Skeletal muscle satellite cell (primary cell): ENCODE results near the gene MRPL41.
"Not testable (repeated sequence)": the region's sequence is repeated elsewhere in the genome, so short reads cannot be mapped to it uniquely, and the experiment has no call there.

Source experiments
- H3K27me3 ChIP-seq: 2 replicates; pipeline ENCODE4 v1.7.0; 2013; ENCODE audit warnings: low read length; ENCODE audit not compliant: control insufficient read depth, insufficient read depth
- H3K36me3 ChIP-seq: 2 replicates; pipeline ENCODE4 v1.7.0; 2013; ENCODE audit warnings: mild to moderate bottlenecking, control low read depth, low read length; ENCODE audit not compliant: insufficient read depth
- H3K4me1 ChIP-seq: 2 replicates; pipeline ENCODE4 v1.7.0; 2013; ENCODE audit warnings: low read length; ENCODE audit not compliant: control insufficient read depth, insufficient read depth
- H3K4me2 ChIP-seq: 2 replicates; pipeline ENCODE4 v1.7.0; 2013; ENCODE audit warnings: mild to moderate bottlenecking, low read length
- H3K4me3 ChIP-seq: 2 replicates; pipeline ENCODE4 v1.7.0; 2013; ENCODE audit warnings: low read length
- H3K9ac ChIP-seq: 2 replicates; pipeline ENCODE4 v1.7.0; 2013; ENCODE audit warnings: mild to moderate bottlenecking, low read depth, low read length, moderate library complexity
- H3K9me3 ChIP-seq: replicated peaks from 2 replicates; pipeline ENCODE4 v1.7.0; 2013; ENCODE audit warnings: mild to moderate bottlenecking, control low read depth, low read length

MRPL41 gene

DNA sequence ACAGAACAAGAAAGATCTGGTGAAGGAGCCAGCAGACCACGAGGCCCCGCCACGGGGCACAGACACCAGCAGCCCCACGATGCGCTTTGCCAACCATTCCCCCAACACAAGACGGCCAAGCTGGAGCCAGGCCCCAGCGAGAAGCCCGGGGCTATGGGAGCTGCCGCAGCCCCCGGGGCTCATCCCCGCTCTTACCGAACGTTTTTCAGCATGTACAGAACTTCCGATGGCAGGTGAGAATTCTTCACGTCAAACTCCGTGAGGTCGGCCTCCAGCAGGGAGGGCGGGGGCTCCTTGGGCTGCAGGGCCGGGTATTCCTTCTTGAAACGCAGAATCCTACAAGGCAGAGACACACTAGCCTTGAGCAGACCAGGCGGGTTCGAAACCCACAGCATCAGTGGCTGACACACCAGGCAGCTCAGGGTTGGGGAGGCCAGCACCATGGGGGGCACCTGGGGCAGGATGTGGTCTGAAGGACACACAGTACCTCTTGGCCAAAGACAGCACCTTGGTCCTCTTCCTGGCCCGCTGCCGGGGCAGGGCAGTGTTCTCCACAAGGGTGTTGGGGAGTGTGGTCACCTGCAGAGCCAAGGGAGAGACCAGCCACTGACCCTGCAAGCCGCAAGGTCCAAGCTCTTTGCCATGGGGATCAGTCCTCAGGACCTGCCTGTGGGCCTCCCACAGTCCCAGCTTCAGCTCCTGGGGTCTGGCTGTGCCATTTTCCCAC is 8.3 kb upstream of the MRPL41 start:
- no peaks in the 10 kb centered on the region for H3K36me3 ChIP-seq
- H3K9ac ChIP-seq: no peak overlapping the region
- H3K9me3 ChIP-seq: no peaks in the 10 kb centered on the region
- no peak overlapping the region for H3K4me3 ChIP-seq
- H3K4me2 ChIP-seq: no peak overlapping the region
- peaks cover 16% of the 10 kb centered on the region for H3K4me1 ChIP-seq
- no peaks in the 10 kb centered on the region for H3K27me3 ChIP-seq

DNA sequence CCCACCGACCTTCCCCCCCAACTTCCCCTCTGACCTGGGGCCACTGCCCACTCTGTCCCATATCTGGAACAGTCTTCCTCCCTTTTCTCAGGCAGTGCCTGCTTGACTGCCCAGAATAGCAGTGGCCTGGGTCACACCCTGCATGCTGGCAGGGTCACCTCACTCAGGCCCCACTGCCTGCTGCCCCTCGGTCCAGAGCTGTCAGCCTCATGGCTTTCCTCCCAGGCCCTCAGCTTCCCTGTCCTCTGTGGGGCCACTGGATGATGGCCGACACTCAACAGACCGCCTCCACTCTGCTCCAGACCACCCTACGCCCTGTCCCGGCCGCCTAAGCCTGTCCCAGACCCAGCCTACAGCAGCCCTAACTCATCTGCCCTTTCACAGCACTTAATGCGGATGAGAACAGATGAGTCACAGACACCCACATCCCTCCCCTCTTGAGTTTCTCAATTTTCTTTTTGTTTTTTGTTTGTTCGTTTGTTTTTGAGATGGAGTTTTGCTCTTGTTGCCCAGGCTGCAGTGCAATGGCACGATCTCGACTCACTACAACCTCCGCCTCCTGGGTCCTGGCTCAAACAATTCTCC is 7.4 kb upstream of the MRPL41 start:
- H3K9me3 ChIP-seq: no peaks in the 10 kb centered on the region
- H3K4me3 ChIP-seq: no peak overlapping the region
- peaks cover 16% of the 10 kb centered on the region for H3K4me1 ChIP-seq
- H3K27me3 ChIP-seq: no peaks in the 10 kb centered on the region
- H3K9ac ChIP-seq: no peak overlapping the region
- no peaks in the 10 kb centered on the region for H3K36me3 ChIP-seq
- peak overlapping the region; percentile 54 for H3K4me2 ChIP-seq

DNA sequence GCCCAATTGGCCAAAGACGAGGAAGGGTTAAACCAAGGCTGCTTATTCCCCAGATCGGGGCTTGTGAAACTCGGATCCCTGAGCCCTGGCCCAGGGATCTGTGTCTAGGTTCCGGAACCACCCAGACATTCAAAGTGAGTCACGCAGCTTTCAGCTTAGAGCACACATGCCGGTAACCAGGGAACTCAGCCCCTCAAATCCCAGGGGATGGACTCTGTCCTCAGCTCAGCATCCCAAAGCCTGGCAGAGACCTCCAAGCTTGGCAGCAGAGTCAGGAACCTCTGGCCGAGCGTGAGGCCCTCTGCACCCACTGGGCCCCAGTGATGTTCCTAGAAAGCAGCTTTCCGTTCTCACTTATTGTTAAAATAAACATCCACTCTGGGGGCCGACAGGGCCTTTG is 6.6 kb upstream of the MRPL41 start:
- Histone ChIP-seq H3K4me1 (peaks cover 21% of the 10 kb centered on the region), H3K36me3 (no peaks in the 10 kb centered on the region), H3K9ac (peak overlapping the region; percentile 27), H3K4me3 (no peak overlapping the region), H3K4me2 (peak overlapping the region; percentile 36), H3K9me3 (no peaks in the 10 kb centered on the region), H3K27me3 (no peaks in the 10 kb centered on the region)

DNA sequence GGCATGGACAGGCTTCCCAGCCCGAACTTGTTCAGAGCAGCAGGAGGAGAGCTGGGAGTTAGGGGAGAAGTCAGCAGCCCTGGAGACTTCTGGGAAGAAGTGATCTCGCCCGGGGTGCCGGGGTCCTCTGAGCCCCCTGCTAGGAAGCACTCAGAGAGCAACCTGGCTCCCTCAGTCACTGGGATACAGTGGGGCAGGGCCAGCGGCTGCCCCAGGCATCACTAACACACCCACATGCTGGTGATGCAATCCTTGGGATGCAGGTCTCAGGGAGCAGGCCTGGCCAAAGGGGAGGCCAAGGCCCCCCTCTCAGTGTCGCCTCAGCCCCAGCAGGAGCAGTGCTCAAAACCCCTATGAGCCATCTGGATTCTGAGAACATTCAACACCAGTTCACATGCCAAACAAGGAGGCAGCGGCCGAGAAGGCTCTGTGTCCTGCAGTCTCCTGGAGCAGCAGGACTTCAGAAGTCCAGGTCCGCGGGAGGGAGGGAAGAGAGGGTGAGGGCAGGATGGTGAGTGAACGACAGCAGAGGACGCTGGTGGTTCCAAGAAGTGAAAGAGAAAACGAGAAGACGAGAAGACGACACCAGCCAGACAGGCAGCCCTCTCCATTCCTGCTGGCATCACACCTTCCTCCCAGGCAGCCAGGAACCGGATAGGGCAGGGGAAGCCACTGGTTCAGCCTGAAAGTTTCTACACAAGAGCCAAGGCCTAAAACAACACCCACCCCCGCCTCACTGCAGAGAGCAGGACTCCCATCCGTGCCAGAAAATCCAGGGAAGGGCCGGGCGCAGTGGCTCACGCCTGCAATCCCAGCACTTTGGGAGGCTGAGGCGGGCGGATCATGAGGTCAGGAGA is 3.8 kb upstream of the MRPL41 start:
- Histone ChIP-seq H3K4me2 (no peak overlapping the region), H3K36me3 (no peaks in the 10 kb centered on the region), H3K27me3 (no peaks in the 10 kb centered on the region), H3K4me1 (peaks cover 31% of the 10 kb centered on the region), H3K4me3 (no peak overlapping the region), H3K9me3 (no peaks in the 10 kb centered on the region), H3K9ac (no peak overlapping the region)

DNA sequence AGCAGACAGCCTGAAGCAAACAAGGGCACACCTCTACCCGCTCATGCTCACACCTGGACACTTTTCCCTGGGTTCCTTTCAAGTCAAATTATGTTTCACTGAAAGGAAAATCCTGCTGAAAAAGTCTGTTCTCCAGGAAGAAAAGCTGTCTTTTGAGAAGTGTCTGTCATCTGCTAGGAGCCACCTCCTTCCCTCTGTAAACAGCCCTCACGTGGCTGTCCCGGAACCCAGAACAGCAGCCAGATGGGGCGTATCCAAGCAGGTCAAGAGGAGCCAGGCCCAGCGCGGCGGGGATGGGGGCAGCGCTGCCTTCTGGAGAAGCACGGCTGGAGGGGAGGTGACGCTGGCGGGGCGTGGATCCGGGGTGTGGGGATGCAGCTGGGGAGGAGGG is 1.5 kb upstream of the MRPL41 start, which contains the start of gene PNPLA7:
Gene PNPLA7, minus strand, starts transcription at position 172 of the 391 bp plus-strand sequence. CDS start 205 bp downstream, outside the sequence.
- Histone ChIP-seq H3K36me3 (peaks cover 10% of the 10 kb centered on the region), H3K27me3 (no peaks in the 10 kb centered on the region), H3K9ac (peak within 1 kb of the TSS; percentile 75), H3K4me1 (peaks cover 16% of the 10 kb centered on the region), H3K9me3 (no peaks in the 10 kb centered on the region), H3K4me2 (peak within 1 kb of the TSS; percentile 96), H3K4me3 (peak within 1 kb of the TSS; percentile 80)

DNA sequence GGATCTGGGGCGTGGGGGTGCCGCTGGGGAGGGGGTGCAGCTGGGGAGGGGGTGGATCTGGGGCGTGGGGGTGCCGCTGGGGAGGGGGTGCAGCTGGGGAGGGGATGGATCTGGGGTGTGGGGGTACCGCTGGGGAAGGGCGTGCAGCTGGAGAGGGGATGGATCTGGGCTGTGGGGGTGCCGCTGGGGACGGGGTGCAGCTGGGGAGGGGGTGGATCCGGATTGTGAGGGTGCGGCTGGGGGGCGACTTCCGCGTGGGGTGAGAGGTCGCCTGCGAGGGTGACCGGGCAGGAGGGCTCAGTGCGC is 768 bp upstream of the MRPL41 start:
- H3K9me3 ChIP-seq, H3K27me3 ChIP-seq: not testable (repeated sequence)
- H3K9ac ChIP-seq: peak overlapping the region; percentile 75
- peaks cover 17% of the 10 kb centered on the region for H3K36me3 ChIP-seq
- peak overlapping the region; percentile 96 for H3K4me2 ChIP-seq
- peak overlapping the region; percentile 80 for H3K4me3 ChIP-seq
- H3K4me1 ChIP-seq: peaks cover 15% of the 10 kb centered on the region

DNA sequence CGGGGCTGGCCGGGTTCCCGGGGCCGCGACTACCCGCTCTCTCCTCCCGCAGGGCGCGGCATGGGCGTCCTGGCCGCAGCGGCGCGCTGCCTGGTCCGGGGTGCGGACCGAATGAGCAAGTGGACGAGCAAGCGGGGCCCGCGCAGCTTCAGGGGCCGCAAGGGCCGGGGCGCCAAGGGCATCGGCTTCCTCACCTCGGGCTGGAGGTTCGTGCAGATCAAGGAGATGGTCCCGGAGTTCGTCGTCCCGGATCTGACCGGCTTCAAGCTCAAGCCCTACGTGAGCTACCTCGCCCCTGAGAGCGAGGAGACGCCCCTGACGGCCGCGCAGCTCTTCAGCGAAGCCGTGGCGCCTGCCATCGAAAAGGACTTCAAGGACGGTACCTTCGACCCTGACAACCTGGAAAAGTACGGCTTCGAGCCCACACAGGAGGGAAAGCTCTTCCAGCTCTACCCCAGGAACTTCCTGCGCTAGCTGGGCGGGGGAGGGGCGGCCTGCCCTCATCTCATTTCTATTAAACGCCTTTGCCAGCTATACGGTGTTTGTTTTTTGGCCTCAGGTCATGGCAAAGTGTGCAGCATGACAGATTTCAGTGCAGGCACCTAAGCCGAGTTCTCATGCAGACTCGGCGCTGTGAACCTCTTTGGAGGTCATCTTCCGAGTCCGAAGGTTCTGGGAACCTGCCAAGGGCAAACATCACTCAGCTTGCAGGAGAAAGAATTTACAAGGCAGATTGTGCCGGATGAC is 516 bp downstream of the MRPL41 start:
- H3K4me3 ChIP-seq: peak overlapping the region; percentile 96
- H3K27me3 ChIP-seq: no peaks in the 10 kb centered on the region
- peaks cover 15% of the 10 kb centered on the region for H3K4me1 ChIP-seq
- H3K9me3 ChIP-seq: no peaks in the 10 kb centered on the region
- peak overlapping the region; percentile 87 for H3K9ac ChIP-seq
- peak overlapping the region; percentile 97 for H3K4me2 ChIP-seq
- peaks cover 28% of the 10 kb centered on the region for H3K36me3 ChIP-seq

DNA sequence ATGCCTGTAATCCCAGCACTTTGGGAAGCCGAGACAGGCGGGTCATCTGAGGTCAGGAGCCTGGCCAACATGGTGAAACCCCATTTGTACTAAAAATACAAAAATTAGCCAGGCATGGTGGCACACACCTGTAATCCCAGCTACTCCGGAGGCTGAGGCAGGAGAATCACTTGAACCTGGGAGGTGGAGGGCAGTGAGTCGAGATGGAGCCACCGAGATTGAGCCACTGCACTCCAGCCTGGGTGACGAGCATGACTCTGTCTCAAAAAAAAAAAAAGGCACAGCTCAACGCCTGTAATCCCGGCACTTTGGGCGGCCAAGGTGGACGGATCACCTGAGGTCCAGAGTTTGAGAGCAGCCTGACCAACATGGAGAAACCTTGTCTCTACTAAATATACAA is 2.0 kb downstream of the MRPL41 start:
- not testable (repeated sequence) for H3K9me3 ChIP-seq, H3K27me3 ChIP-seq, H3K4me2 ChIP-seq, H3K4me3 ChIP-seq, H3K9ac ChIP-seq
- peaks cover 15% of the 10 kb centered on the region for H3K4me1 ChIP-seq
- peaks cover 32% of the 10 kb centered on the region for H3K36me3 ChIP-seq

DNA sequence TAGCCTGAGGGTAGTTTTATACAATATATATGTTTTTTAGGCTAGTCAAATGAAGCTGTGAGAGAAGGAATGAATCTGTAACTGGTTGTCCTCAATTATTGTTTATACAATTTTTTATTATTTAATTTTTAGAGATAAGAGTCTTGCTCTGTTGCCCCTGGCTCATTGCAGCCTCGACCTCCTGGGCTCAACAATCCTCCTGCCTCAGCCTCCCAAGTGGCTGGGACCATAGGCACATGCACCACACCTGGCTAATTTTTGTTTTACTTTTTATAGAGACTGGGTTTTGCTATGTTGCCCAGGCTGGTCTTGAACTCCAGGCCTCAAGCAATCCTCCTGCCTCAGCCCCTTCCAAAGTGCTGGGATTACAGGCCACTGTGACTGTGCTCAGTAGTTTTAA is 2.7 kb downstream of the MRPL41 start:
- Histone ChIP-seq H3K4me1 (peaks cover 15% of the 10 kb centered on the region), H3K4me3 (no peak overlapping the region), H3K4me2 (no peak overlapping the region), H3K9ac (no peak overlapping the region), H3K9me3 (no peaks in the 10 kb centered on the region), H3K36me3 (peaks cover 32% of the 10 kb centered on the region), H3K27me3 (no peaks in the 10 kb centered on the region)

DNA sequence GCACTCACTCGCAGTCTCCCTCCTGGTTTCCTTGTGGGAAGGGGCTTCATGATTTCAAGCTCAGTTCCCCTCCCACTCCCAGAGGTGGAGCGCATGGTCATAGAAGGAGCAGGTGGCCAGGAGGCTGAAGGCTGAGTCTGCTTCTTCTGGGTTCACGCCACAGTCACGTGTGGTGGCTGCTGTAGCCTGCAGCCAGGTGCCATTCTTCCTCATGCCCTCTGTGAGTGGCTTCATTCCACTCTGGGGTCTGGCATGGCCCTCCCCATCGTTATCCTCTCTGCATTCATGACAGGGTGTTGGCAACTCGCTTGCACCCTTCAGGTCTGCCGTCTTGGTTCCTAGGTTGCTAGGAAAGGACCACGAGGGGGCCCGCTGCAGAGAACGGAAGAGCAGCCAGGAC is 3.5 kb downstream of the MRPL41 start:
- Histone ChIP-seq H3K36me3 (peaks cover 32% of the 10 kb centered on the region), H3K27me3 (no peaks in the 10 kb centered on the region), H3K9ac (no peak overlapping the region)

More for the DNA sequence above, 3.5 kb downstream of the MRPL41 start:
- Histone ChIP-seq H3K4me2 (no peak overlapping the region), H3K9me3 (no peaks in the 10 kb centered on the region), H3K4me1 (peaks cover 9% of the 10 kb centered on the region), H3K4me3 (no peak overlapping the region)
